PFSK-1 (cell line): ENCODE data around the gene ALDH1A3.

Source experiments
- FOXP2 ChIP-seq: optimal IDR thresholded peaks from 2 replicates; pipeline ENCODE3; 2011; ENCODE audit warnings: borderline replicate concordance, control low read depth, inconsistent platforms; ENCODE audit not compliant: insufficient read depth; ENCODE audit errors: extremely low read length, extremely low read depth
- POLR2AphosphoS5 ChIP-seq: IDR thresholded peaks from 2 replicates; pipeline ENCODE4 v1.6.1; 2012; ENCODE audit warnings: low read depth, mild to moderate bottlenecking, control low read depth, low read length, moderate library complexity
- SIN3A ChIP-seq: IDR thresholded peaks from 2 replicates; pipeline ENCODE4 v1.6.1; 2012; ENCODE audit warnings: mild to moderate bottlenecking, low read length, moderate library complexity, borderline replicate concordance; ENCODE audit not compliant: insufficient read depth
- TAF1 ChIP-seq: IDR thresholded peaks from 2 replicates; pipeline ENCODE4 v1.6.1; 2012; ENCODE audit warnings: low read length, control low read depth, borderline replicate concordance; ENCODE audit not compliant: insufficient read depth
- TF ChIP-seq, protein P1 (sequence below), 2 experiments: IDR thresholded peaks; 2 replicates each; pipeline versions ENCODE4 v1.6.1 to v1.8.0; 2011 to 2012; ENCODE audit warnings: low read depth in 2 of 2, low read length in 2 of 2, control low read depth in 1 of 2, inconsistent platforms in 1 of 2, mild to moderate bottlenecking in 1 of 2, moderate library complexity in 1 of 2; ENCODE audit not compliant: insufficient read depth in 1 of 2

The ALDH1A3 gene

GRCh38 chr15:100898152-100898490 is 18.5 kb downstream of the ALDH1A3 start:
- no peak for TF ChIP-seq POLR2AphosphoS5
- no peak for TF ChIP-seq TAF1
- no peak for TF ChIP-seq SIN3A
- TF ChIP-seq, protein P1, sequence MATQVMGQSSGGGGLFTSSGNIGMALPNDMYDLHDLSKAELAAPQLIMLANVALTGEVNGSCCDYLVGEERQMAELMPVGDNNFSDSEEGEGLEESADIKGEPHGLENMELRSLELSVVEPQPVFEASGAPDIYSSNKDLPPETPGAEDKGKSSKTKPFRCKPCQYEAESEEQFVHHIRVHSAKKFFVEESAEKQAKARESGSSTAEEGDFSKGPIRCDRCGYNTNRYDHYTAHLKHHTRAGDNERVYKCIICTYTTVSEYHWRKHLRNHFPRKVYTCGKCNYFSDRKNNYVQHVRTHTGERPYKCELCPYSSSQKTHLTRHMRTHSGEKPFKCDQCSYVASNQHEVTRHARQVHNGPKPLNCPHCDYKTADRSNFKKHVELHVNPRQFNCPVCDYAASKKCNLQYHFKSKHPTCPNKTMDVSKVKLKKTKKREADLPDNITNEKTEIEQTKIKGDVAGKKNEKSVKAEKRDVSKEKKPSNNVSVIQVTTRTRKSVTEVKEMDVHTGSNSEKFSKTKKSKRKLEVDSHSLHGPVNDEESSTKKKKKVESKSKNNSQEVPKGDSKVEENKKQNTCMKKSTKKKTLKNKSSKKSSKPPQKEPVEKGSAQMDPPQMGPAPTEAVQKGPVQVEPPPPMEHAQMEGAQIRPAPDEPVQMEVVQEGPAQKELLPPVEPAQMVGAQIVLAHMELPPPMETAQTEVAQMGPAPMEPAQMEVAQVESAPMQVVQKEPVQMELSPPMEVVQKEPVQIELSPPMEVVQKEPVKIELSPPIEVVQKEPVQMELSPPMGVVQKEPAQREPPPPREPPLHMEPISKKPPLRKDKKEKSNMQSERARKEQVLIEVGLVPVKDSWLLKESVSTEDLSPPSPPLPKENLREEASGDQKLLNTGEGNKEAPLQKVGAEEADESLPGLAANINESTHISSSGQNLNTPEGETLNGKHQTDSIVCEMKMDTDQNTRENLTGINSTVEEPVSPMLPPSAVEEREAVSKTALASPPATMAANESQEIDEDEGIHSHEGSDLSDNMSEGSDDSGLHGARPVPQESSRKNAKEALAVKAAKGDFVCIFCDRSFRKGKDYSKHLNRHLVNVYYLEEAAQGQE (IDR thresholded peaks at IDR 0.05; ENCODE audit: insufficient read depth in 1 of 2, low read depth in 2 of 2, low read length in 2 of 2) = no peak
- no peak for TF ChIP-seq FOXP2

- no peak for TF ChIP-seq SIN3A
- TF ChIP-seq TAF1 = no peak
- TF ChIP-seq POLR2AphosphoS5 = no peak
- TF ChIP-seq, protein P1 (IDR thresholded peaks at IDR 0.05; ENCODE audit: insufficient read depth in 1 of 2, low read depth in 2 of 2, low read length in 2 of 2) = no peak
- TF ChIP-seq FOXP2 = no peak
Measured at GRCh38 chr15:100898661-100899462, 19.2 kb downstream of the ALDH1A3 start.

GRCh38 chr15:100899601-100900000 is 20.0 kb downstream of the ALDH1A3 start:
- TF ChIP-seq, protein P1 (IDR thresholded peaks at IDR 0.05; ENCODE audit: insufficient read depth in 1 of 2, low read depth in 2 of 2, low read length in 2 of 2) = no peak
- no peak for TF ChIP-seq FOXP2
- TF ChIP-seq POLR2AphosphoS5 = no peak

DNA sequence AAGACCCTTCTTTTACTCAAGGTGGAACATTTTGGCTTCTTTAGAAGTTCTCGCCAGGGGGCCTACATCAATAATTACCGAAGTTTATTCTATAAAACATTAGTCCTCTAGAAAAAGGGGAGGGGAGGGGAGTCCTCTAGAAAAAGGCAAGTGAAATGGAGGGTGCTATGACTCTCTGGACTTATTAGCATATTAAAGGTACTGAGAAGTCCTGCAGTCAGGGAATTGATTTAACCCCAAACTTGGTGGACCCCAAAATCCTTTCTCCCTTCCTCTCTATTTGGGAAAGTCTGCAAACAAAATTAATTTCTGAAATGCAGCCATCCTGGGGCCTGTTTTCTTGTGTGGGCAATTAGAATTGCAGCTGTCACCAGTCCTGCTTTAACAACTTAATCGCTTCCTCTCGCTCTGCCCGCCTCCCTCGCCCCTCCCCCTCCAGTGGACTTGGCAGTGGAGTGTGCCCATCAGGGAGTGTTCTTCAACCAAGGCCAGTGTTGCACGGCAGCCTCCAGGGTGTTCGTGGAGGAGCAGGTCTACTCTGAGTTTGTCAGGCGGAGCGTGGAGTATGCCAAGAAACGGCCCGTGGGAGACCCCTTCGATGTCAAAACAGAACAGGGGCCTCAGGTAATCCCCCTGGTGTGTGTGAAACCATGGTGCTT is 20.6 kb downstream of the ALDH1A3 start:
- TF ChIP-seq FOXP2 (no peak), SIN3A (no peak), POLR2AphosphoS5 (no peak), TAF1 (no peak)
- TF ChIP-seq, protein P1 (IDR thresholded peaks at IDR 0.05; ENCODE audit: insufficient read depth in 1 of 2, low read depth in 2 of 2, low read length in 2 of 2) = no peak
